G401.6 (cell line): Measurements from ENCODE around the gene MED27.

Experiments used
- FAIRE-seq: peaks from 2 replicates; lab custom pipeline; 2012; peaks lifted over from hg19 to GRCh38; lab: Jason Lieb, UNC

The MED27 gene, protein sequence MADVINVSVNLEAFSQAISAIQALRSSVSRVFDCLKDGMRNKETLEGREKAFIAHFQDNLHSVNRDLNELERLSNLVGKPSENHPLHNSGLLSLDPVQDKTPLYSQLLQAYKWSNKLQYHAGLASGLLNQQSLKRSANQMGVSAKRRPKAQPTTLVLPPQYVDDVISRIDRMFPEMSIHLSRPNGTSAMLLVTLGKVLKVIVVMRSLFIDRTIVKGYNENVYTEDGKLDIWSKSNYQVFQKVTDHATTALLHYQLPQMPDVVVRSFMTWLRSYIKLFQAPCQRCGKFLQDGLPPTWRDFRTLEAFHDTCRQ

GRCh38 chr9:132079391-132080091, at the start of gene MED27:
TSS of gene MED27 (minus strand) at chr9:132079867. CDS start at chr9:132079844, 23 bp downstream.
- peak; percentile 83 for FAIRE-seq

DNA sequence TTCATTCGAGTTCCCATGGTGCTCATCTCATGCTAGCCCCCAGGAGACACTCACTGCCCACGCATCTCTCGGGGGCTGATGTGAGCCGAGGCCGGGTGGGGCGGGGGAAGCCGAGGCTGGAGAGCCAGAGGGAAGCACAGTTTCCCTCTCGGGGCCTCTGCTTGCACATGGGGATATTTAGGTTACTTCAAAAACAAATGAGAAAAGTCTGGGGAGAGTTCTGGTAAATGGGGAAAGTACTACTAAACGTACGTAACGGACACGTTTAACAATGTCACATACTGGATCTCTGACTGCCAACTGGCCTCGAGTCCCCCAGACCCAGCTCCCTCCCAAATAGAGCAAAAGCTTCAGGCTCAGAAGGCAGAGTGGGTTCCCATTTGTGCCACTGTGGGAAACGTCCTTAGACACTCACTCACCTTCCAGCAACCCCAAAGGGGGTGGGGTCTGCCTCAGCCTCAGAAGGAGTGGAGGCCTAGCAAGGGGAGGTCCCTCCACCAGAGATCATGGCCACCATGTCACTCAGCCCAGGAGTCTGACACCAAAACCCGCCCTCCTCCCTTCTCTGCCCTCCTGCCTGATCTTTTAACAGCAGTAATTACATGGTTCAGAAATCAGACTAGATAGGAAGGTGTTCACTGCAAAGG, 48.3 kb upstream of the MED27 start:
- no peak for FAIRE-seq

GRCh38 chr9:132126680-132127236, 47.1 kb upstream of the MED27 start:
- no peak for FAIRE-seq

DNA sequence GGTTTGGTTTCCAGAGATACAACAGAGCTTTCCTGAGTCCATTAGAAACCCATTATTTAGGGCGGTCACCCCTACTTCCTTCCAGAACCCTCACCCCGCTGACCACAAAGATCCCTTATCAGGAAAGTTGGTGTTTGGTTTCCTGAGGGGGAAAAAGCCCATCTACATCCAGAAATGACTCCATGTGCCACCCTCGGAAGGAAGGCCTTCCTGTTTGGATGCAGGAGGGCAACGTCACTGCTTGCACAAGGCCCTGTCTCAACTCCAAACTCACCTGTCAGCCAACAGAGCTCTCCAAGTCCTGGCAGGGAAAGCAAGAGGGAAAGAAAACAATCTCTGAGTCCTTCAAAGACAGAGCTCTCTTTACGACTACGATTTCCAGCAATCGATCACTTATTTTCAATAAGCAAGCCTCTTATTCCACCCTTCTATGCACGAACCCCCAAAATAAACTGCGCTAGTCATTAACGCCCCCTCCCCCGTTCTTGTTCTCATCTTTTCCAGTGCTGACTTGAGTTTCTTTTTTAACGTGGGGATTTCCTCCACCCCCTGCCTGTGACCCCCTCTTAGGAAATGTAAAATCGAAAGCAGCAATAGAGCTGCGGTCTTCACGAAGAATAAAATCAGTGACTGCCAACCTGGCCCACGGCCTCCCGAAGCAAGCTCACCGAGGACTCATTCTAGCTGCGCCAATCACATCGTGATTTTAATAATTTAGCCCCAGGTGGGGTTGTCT, 46.4 kb upstream of the MED27 start:
- no peak for FAIRE-seq

GRCh38 chr9:132125361-132125760, 45.7 kb upstream of the MED27 start:
- FAIRE-seq, result no peak

GRCh38 chr9:132124800-132125199, 45.1 kb upstream of the MED27 start:
- FAIRE-seq, result no peak

- no peak for FAIRE-seq
Observed at GRCh38 chr9:132121021-132121420, 41.4 kb upstream of the MED27 start.

- FAIRE-seq, result no peak
Observed at GRCh38 chr9:132117694-132118093, 38.0 kb upstream of the MED27 start.

DNA sequence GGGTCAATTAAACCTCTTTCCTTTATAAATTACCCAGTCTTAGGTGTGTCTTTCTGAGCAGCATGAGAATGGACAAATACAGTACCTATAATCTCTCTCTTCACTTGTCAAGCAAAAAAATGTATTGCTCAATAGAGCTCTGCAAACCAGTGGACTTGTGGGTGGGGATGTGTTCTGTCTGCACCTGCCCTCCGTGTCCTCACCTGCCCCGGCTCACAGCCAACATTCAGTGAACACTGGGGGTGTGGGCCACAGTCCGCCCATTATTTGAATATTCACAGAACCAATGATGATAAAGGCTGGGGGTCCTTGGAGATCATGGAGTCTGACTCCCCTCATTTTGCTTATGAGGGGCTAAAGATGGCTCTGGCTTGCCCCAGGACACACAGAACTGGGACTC, 36.9 kb upstream of the MED27 start:
- no peak for FAIRE-seq

- no peak for FAIRE-seq
Observed at GRCh38 chr9:132114102-132114707, 34.5 kb upstream of the MED27 start.

GRCh38 chr9:132109291-132109690, 29.6 kb upstream of the MED27 start:
- FAIRE-seq, result no peak

GRCh38 chr9:132108728-132109127, 29.1 kb upstream of the MED27 start:
- no peak for FAIRE-seq

DNA sequence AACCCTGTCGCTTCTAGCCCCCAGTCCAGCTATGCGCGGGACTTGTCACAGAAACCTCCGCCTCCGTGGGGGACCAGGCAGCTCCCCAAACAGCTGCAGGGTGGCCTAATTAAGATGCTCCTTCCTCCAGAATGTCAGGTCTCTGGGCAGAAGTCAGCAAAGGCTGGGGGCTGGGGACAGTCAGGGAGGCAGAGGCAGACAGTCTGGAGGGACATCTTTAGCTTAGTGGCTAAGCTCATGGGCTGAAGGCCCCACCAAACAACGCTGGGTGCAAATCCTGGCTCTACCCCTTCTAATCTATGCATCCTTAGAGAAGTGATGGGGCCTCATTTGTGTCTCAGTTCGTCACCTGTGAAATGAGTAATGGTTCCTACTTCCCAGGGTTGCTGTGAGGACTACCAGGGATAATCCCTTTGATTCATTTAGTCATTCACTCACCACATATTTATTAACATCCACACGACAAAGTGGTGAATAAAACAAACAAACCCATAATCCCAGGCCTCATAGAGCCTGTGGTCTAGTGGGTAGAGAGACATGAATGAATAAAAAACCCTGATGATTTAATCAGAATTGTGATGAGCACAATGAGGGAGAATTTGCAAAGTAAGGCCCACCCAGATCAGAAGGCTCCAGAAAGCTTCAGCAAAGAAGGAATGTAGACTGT, 20.2 kb upstream of the MED27 start:
- FAIRE-seq, result no peak

DNA sequence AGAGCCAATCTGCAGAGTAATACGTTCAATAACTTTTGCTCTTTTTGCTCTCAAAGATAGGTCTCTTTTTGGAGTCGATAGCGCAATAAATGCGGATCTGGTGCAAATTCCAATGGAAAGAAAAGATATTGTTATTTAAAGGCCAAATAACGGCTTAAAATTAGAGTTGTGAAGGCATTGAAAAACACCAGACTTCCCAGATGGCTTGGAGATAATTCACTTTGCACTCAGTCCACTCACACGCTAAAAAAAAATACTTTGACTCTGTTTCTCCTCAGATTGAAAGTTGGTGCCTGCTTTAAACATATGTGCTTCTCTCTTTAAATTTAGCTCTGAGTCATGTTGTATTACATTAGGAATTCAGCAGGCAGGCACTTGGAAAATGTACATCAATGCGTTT, 19.5 kb upstream of the MED27 start:
- FAIRE-seq, result no peak

DNA sequence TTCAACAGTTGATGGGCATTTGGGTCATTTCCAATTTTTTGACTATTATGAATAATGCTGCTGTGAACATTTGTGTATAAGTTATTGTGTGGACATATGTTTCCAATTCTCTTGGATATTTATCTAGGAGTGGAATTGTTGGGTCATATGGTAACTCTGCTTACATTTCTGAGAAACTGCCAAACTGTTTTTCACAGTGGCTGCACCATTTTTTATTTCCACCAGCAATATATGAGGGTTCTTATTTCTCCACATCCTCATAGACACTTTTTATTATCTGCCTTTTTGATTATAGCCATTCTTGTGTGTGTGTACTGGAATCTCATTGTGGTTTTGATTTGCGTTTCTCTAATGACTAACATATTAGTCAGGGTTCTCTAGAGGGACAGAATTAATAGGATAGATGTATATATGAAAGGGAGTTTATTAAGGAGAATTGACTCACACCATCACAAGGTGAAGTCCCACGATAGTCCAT, 14.7 kb upstream of the MED27 start:
- FAIRE-seq, result no peak

DNA sequence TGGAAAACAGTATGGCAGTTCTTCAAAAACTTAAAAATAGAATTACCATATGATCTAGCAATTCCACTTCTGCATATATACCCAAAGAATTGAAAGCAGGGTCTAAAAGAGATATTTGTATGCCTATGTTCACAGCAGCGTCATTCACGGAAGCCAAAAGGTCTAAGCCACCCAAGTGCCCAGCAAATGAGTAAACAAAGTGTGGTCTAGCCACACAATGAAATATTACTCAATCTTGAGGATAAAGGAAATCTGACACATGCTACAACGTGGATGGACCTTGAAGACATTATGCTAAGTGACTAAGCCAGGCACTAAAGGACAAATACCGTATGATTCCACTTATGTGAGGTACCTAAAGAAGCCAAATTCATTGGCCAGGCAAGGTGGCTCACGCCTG, 11.1 kb upstream of the MED27 start:
- FAIRE-seq, result no peak

DNA sequence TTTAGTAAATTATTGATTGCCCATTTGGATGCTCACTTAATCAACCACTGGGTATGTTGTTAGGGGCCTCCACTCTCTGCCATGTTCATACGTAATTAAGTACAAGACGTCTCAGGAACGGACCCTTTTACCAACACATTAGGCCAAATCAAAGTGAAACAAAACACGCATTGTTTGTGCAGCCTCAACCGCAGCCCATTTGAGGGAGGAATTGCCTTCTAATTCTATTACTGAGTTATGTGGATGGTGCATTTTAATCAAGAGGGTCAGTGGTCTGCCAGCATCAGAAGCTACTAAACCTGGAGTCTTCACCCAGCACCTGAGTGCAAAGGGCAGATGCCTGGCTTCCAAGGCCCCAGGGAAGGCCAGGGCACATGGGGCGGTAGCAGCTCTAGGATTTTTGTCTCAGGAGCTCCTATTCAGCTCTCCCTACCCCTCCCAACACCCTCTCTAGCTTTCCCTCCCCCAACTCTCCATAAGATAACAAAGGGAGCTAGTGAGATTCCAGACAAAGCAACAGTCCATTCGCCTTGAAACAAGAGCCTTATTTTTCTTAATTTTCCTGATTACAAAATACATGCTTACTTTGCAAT, 7.9 kb upstream of the MED27 start:
- FAIRE-seq, result no peak

- FAIRE-seq, result no peak
Observed at GRCh38 chr9:132082188-132082587, 2.5 kb upstream of the MED27 start.

- no peak for FAIRE-seq
Observed at GRCh38 chr9:132078699-132079356, 839 bp downstream of the MED27 start.
